K562 treated with DMSO at 1 percent for 24 hours (cell line): ENCODE measurements around the gene GTF3C5. TPM values are rescaled to one million over a fixed set of nuclear protein-coding genes. Genes with fewer than 3 reads are reported as not detected.

Experiments
- total RNA-seq: library from RNA; unstranded; fragments of 300-600 nt; gene quantifications from 2 replicates; pipeline ENCODE4 v1.2.3, GENCODE V29; 2022; ENCODE audit warnings: low read depth; ENCODE audit not compliant: insufficient read depth

The GTF3C5 gene, protein sequence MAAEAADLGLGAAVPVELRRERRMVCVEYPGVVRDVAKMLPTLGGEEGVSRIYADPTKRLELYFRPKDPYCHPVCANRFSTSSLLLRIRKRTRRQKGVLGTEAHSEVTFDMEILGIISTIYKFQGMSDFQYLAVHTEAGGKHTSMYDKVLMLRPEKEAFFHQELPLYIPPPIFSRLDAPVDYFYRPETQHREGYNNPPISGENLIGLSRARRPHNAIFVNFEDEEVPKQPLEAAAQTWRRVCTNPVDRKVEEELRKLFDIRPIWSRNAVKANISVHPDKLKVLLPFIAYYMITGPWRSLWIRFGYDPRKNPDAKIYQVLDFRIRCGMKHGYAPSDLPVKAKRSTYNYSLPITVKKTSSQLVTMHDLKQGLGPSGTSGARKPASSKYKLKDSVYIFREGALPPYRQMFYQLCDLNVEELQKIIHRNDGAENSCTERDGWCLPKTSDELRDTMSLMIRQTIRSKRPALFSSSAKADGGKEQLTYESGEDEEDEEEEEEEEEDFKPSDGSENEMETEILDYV
- total RNA-seq = 109 and 110 TPM in 2 replicates

DNA sequence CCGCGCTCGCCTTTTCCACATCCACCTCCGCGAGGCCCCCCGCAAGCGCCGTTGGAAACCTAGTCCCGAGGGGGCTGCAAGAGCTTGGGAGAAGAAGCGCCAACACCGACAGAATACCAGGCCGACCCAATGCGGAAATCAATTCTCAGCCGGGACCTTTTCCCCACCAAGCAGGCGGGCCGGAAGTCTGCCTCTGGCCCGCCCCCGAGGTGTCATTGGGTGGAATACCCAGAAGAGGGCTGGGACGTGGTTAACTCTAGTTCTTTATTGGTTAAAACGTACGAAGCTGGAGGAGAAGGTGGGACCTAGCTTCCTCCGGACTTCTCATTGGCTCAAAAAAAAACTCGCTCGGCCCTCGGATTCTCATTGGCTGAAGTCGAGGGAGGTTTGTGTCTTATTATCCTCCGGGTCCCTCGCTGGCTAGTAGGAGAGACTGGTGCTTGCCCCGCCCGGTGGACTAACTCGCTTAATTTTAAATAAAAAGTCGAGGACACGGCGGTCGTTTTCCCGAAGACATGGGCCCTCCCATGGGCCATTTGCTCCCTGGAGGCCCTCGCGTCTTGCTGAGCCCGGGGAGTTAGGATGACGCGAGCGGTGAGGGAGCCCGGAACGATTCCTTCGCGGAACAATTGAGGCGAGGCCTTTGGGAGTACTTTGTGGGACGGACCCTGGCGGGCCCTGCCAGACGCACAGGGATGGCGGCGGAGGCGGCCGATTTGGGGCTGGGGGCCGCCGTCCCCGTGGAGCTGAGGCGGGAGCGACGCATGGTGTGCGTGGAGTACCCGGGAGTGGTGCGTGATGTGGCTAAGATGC, at the start of gene GTF3C5:
TSS of gene GTF3C5 (plus strand) at position 681 of the 813 bp plus-strand sequence. CDS start at position 696, 15 bp downstream.

DNA sequence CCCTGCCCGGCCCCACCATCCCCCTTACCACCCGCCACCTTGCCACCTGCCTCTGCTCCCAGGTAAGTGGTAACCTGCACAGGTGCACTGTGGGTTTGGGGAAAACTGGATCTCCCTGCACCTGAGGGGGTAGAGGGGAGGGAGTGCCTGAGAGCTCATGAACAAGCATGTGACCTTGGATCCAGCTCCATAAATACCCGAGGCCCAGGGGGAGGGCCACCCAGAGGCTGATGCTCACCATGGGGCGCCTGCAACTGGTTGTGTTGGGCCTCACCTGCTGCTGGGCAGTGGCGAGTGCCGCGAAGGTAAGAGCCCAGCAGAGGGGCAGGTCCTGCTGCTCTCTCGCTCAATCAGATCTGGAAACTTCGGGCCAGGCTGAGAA, 31.0 kb downstream of the GTF3C5 start, which contains the start of gene CEL:
TSS of gene CEL (plus strand) at position 218 of the 382 bp plus-strand sequence. CDS start at position 240, 22 bp downstream.

Other genes with a start within 250 kb of the GTF3C5 start
- 1.1 TPM in 1 of 2 replicates, not detected in the other for gene AK8, start 152.7 kb upstream of the GTF3C5 start, total RNA-seq
- 1.8 and 2.1 TPM in 2 replicates for gene SPACA9, start 152.1 kb upstream of the GTF3C5 start, total RNA-seq
- gene TSC1, start 86.4 kb upstream of the GTF3C5 start, total RNA-seq = 11.8 and 13.4 TPM in 2 replicates
- gene GFI1B, start 52.3 kb upstream of the GTF3C5 start, total RNA-seq = 47.0 and 60.5 TPM in 2 replicates
- gene CEL, start 31.0 kb downstream of the GTF3C5 start, total RNA-seq = 1.5 TPM in 2 replicates
- 41.1 and 53.9 TPM in 2 replicates for gene RALGDS, start 90.2 kb downstream of the GTF3C5 start, total RNA-seq
- 20.6 and 20.7 TPM in 2 replicates for gene GBGT1, start 132.9 kb downstream of the GTF3C5 start, total RNA-seq
- gene OBP2B, start 178.3 kb downstream of the GTF3C5 start, total RNA-seq = not detected in 2 replicates
- gene ABO, start 244.2 kb downstream of the GTF3C5 start, total RNA-seq = 6.8 and 14.1 TPM in 2 replicates